SU-DHL-6 (cell line): Measurements from ENCODE around the gene TES.

Experiments
- EZH2phosphoT487 ChIP-seq: fragments of 200-600 bp; sonication (generic), shearing (Covaris generic); conservative IDR thresholded peaks from 2 replicates; pipeline ENCODE4 v1.6.1; 2018; ENCODE audit warnings: mild to moderate bottlenecking, antibody characterized with exemption, low read length, moderate library complexity, mixed read lengths
- TF ChIP-seq, protein P1 (sequence below): fragments of 200-600 bp; sonication (generic); IDR thresholded peaks from one replicate; pipeline ENCODE4 v1.5.1; 2017; ENCODE audit warnings: antibody characterized with exemption, mild to moderate bottlenecking, low read length, moderate library complexity; ENCODE audit not compliant: insufficient read depth, poor library complexity, severe bottlenecking

DNA sequence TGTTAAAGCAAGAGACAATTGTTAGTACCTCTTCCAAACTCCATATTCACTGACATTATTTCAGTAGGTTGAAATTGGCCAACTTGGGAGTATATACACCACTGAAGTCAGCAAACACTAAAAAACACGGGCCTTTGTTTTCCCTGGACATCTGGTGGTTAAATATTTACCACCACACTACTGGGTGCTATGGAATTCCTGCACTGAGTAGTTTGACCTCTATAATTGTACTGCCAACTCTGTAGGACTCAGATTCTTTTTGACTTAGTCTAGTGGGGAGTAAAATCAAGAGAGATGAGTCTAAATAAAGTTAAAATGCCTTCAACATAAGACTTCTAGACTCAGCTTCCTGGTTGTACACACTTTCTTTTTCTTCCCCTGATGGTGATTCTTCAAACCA is 41.3 kb upstream of the TES start:
- TF ChIP-seq, protein P1, sequence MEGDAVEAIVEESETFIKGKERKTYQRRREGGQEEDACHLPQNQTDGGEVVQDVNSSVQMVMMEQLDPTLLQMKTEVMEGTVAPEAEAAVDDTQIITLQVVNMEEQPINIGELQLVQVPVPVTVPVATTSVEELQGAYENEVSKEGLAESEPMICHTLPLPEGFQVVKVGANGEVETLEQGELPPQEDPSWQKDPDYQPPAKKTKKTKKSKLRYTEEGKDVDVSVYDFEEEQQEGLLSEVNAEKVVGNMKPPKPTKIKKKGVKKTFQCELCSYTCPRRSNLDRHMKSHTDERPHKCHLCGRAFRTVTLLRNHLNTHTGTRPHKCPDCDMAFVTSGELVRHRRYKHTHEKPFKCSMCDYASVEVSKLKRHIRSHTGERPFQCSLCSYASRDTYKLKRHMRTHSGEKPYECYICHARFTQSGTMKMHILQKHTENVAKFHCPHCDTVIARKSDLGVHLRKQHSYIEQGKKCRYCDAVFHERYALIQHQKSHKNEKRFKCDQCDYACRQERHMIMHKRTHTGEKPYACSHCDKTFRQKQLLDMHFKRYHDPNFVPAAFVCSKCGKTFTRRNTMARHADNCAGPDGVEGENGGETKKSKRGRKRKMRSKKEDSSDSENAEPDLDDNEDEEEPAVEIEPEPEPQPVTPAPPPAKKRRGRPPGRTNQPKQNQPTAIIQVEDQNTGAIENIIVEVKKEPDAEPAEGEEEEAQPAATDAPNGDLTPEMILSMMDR: no peak
- no peak for TF ChIP-seq EZH2phosphoT487
